ENCODE measurements around the gene DLX4. TPM values are rescaled to one million over a fixed set of nuclear protein-coding genes. Genes with fewer than 3 reads are reported as not detected.

Gene DLX4
- total RNA-seq, 2 donors from 2014 or later: 0.13 to 0.27 TPM

DNA sequence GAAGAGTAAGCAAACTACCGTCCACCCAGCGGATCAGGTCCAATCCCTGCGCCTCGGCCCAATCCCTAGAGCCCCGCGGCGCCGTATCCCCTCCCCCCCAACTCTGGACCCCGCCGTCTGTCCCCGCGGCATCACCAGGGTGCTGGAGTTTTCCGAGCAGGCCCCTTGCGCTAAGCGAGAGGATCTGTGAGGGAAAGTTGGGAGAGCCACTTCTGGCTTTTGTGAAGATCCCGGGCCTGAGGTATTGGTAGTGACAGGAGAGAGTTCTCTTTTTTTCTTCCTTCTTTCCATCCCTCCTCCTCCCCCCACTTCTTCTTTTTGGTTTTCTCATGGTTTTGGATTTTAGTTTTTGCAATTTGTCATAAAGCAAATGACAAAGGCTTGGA lies 3.5 kb upstream of the DLX4 start:
- DNase-seq (no peak), ATAC-seq (no peak)

GRCh38 chr17:49966767-49967166 lies 2.2 kb upstream of the DLX4 start:
- intact Hi-C loops (cut with DNase I): no loop called here
- DNase-seq: no peak
- no peak for ATAC-seq

More for the DNA sequence above, 3.5 kb upstream of the DLX4 start:
- intact Hi-C loops (cut with DNase I): no loop called here

DNA sequence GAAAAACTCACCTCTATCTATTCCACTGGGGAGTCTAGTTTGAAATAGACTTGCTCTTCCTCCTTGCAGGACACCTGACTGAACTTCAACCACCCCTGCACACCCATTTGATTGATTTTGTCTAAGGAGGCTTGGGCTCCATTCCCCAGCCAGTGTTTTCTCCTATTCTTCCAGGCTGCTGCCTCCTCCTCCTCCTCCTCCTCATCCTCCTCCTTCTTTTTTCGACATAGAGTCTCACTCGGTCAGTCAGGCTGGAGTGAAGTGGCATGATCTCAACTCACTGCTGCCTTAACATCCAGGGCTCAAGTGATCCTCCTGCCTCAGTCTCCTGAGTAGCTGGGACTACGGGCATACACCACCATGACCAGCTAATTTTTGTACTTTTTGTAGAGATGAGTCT lies 1.8 kb upstream of the DLX4 start:
- intact Hi-C loops (cut with DNase I): no loop called here
- ATAC-seq (no peak), DNase-seq (no peak)

DNA sequence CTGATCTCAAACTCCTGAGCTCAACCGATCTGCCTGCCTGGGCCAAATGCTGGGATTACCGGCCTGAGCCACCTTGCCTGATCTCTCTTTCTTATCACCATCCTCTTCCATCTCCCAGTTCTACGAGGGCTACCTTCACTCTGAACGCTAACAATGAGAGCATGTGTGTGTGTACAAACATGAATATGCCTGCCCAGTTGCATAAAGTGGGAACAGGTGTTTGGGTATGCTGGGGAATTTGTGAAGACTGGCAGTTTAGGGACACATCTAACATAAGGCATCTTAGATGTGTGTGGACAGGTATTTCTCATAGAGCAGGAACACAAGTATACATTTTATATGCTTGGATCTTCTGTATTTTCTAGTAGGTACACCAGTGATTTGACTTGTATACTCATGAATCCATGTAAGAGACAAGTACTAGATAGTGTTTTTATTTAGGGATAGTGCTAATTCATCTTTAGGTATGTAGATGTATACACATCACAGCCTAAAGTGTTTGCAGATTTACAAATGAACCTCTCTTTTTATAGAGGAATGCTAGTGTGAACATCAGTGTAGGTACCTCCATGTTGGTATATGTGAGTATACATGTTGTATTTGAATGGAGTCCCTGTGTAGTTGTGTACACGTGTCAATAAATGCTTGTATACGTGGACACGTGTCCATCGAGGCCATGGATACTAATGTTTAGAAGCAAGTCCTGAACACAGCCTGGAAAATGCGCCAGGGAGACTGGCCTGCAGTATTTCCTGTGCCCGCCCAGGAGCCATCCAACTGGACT lies 1.2 kb upstream of the DLX4 start:
- no peak for ATAC-seq
- intact Hi-C loops (cut with DNase I): no loop called here
- DNase-seq: no peak

DNA sequence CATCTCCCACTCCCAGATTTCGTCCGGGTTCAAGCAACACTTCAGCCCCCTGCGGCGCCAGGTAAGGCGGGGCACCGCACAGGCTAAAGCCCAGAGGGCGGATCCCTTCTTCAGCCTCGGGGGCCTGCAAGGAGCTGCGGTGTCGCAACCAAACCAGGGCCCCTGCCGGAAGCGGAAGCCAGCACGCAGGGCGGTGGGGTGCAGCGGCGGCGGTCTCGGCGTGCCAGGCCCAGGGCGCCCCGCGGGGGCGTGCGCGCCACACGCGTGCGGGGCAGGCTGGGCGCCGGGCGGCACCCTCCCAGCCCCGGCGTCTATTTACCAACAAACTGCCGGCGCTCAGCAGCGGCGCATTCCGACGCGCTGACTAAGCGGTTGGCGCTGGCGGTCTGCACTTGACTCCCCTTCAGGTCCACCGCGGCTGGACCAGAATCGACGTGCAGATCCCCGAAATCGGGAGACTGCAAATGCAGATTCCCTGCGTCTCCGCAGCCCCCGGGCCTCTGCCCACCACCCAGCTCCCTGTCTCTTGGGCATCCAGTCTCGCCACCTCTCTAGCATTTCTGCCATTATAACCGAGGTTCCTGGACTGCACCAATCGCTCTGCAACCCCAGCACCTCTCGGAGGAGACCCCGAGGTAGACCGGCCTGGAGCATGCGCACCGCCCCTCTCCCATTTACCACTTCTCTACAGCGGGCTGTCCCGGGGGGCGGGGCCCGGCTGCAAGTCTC lies 421 bp upstream of the DLX4 start:
- intact Hi-C loops (cut with DNase I): no loop called here
- ATAC-seq: peak; percentile 68 to 83
- peak; percentile 75 for DNase-seq

DNA sequence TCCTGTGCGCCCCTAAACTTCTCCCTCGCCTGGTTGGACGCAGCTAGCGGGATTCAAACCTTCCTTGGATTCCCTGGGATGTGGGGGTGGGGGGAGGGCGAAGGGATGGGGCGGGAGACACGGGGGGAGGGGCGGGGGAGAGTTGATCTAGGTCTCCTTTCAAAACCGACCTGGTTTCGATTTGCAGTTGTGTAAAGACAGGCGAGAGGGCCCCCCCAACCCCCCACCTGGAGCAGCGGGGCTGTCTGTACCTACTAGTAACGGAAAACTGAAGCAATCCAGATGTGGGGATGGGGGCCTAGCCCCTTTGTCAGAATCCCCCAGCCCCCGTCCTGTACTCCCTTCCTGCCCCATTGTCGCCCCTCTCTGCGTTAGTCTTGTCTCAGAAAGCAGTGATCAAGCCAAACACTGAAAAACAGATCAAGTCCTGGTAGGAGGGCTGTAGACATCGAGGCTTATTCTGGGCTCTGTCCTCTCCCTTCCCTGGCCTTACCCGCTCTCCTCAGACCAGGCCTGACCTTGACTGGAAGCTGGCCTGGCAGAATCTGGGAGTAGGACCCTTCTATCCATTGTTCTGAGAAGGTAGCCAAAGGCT lies 902 bp downstream of the DLX4 start:
- intact Hi-C loops (cut with DNase I): no loop called here
- no peak for ATAC-seq
- no peak for DNase-seq

DNA sequence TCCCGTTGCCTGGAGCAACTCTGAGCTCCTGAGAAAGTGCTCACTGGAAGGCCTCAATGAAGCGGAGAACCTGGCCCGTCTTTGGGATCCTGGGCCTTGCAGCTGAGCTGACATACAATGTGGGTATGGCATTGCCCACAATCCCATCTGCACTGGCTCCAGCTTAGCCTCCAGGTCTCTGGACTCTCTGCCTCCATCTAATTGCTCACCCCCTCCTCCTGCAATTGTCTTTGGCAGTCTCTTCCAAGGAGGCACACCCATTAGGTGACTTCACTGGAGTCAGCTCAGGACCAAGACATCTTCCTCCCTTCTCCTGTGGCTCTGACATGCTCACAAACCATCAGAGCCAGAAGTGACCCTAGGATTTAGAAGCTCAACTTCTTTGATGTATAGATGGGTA lies 1.5 kb downstream of the DLX4 start:
- intact Hi-C loops (cut with DNase I): no loop called here
- DNase-seq (no peak), ATAC-seq (no peak)

DNA sequence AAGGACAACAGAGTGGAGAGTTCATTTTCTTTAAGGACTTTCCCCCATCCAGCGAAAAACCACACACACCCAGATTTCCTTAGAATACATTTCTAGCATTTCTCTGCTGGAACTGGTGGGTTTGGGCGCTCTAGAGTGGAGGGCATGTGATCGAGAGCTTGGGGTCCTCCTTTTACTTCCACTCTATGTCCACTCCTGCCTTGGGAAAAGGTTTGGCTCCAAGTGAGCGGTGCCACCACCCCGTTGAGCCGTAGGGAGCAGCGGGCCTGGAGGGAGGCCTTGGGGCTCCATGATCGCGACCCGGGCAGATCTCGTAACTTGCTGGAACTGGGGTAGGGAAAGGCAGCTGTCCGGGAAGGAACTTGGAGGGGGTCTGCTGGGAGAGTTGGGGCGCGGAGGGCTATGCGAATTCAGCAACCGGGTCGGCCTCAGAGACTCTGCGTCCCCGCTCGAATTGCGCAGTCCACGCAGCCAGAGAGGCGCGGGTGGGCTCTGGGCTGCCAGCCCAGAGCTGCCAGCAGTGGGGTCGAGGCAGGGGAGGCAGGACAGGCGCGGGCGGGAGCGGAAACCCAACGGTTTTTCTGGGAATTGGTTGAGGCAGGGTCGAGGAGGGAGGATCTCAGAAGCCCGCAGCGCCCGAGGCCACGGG lies 2.3 kb downstream of the DLX4 start:
- DNase-seq (no peak), ATAC-seq (no peak)
- intact Hi-C loops (cut with DNase I): no loop called here

- intact Hi-C loops (cut with DNase I): no loop called here
- ATAC-seq (no peak), DNase-seq (no peak)
Observed at GRCh38 chr17:49971848-49972485, 3.0 kb downstream of the DLX4 start.

GRCh38 chr17:49972486-49973270 lies 3.7 kb downstream of the DLX4 start:
- no peak for ATAC-seq
- intact Hi-C loops (cut with DNase I): no loop called here
- no peak for DNase-seq

GRCh38 chr17:49973271-49973615 lies 4.3 kb downstream of the DLX4 start:
- intact Hi-C loops (cut with DNase I): no loop called here
- ATAC-seq: no peak
- no peak for DNase-seq

GRCh38 chr17:49975531-49975930 lies 6.5 kb downstream of the DLX4 start:
- DNase-seq: no peak
- intact Hi-C loops (cut with DNase I): no loop called here
- no peak for ATAC-seq

DNA sequence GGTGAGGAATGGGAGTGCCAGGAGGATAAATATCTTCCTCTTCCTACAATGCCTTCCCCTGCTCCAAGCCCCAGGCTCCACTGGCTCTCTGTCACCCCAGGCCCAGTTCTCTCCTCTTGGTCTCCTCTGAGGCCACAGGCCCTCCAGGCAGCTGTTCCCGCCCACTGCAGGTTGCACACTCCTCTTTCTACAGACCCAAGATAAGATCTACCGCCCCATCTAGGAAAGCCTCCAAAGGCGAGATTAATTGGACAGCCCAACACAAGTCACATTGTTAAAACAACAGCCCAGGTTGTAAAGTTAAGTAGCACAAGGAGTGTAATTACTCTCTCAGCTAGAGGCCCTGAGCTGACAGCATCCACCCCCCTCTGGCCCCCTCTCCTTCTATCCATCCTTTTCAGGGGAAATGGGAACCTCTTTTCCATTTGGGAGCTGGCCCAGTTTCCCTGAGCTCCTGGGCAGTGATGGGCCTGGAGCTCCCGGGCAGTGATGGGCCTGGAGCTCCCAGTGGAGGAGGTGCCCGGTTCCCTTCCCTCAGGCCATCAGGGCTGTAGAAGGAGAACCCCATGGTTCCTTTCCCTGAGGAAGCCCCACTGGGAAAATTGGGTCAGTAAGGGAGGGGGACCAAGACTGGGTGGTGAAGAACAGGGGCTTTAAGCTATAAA lies 7.3 kb downstream of the DLX4 start:
- intact Hi-C loops (cut with DNase I): no loop called here
- DNase-seq (no peak), ATAC-seq (no peak)

DNA sequence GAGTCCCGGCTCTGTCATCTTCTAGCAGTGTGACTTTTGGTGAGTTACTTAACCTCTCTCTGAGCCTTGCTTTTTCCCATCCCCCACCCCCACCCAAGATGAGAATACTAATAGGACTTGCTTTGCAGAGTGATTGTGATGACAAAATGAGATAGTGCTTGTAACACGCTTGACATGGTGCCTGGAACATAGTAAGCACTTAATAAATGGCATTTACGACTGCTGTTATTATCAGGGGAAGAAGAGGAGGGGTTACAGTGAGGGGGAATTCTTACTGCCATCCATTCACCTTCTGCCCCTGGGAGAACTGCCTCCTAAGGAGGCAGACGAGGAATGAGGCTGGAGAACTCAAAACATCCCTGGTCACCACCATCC lies 7.8 kb downstream of the DLX4 start:
- DNase-seq (no peak), ATAC-seq (no peak)
- intact Hi-C loops (cut with DNase I): no loop called here

DNA sequence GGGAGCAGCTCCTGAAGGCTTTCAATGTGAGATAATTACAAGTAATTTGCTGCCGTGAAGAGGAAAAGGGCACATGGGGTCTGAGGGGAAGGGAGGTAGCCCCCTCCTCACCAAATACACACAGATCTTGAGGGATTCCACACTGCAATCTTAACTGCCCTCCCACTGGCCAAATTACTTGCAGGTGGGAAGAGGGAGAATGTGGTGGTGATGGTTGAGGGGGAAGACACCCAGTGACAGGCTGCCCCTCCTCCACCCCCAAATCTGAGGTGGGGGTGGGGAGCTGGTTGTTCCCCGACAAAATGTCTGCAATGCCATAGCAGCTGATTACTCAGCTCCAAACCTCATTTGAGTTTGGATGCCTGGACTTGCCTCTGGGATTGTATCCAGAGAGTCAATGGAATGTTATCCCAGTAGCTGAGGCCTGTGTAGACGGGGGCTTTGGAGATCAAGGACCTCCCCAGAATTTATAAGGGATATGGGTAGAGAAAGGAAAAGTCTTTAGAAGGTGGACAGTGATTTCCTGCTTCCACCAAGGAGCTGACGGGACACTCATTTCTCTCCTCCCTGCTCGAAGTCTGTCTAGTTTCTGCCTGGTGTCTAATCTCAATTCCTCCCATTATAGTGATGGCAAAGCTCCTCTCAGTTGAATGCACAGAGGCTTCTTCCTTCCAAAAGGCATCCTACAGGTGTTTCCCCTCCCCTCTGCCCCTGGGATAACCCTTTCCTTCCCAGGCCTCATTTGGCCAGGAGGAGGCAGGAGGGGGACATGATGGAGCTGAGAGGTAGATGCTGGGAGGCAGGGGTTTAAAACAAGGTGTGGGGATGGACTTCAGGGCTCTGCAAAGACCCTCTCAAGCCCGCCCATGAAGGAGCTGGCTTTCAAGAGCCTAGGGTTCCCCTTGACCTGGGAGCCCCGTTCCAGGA lies 8.7 kb downstream of the DLX4 start:
- ATAC-seq: no peak
- intact Hi-C loops (cut with DNase I): no loop called here
- no peak for DNase-seq

GRCh38 chr17:49978501-49978900 lies 9.5 kb downstream of the DLX4 start:
- DNase-seq: no peak
- no peak for ATAC-seq
- intact Hi-C loops (cut with DNase I): no loop called here

- ATAC-seq: no peak
- DNase-seq: no peak
- intact Hi-C loops (cut with DNase I): no loop called here
Observed at GRCh38 chr17:49979748-49980479, 10.9 kb downstream of the DLX4 start.
